ENCODE results near the gene RAPGEF6.
"Not testable (repeated sequence)": the region's sequence is repeated elsewhere in the genome, so short reads cannot be mapped to it uniquely, and the experiment has no call there.

RAPGEF6 gene

DNA sequence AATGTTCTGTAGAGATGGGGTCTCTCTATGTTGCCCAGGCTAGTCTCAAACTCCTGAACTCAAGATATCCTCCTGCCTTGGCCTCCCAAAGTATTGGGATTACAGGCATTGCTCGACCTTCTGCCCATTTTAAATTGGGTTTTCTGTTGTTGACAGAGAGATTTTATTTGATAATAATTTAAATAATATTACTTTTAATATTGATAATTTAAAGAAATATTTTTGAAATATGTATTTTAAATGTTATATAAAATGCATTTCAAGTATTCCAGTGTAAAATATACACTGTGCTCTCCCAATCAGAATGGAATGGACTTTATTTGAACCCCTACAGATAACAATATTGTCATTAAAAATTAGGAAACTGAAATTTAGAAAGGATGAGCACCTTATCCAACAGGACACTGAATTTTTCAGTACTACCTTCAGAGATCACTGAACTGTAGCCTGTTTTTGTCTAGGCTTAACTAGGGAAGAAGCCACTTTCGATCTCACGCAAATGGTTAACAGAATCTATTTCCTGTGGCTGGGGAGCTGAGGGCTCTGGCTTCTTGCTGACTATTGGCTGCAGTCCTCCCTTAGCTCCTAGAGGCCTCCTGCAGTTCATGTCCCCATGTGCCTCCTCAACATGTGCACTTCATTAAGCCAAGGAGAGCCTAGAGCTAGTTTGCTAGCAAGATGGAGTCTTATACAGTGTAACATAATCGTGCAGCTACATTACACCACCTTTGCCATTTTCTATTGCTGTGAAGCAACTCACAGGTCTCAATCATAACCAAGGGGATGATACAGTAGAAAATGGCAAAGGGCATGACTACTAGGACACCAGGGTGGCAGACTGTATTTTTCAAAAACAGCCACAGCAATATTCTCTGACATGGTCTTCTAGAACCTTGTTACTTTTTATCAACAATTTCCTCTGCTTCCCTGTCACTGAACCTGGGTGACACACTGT, 221.1 kb downstream of the RAPGEF6 start:
- DNase-seq (ENCODE audit: low spot score), result no peak
- CTCF ChIA-PET, result no interaction called here
- no peak for TF ChIP-seq CTCF (conservative IDR thresholded peaks at IDR 0.05; ENCODE audit: low read depth)
- H3K27ac ChIP-seq, result no peak overlapping the region
- POLR2A ChIA-PET (ENCODE audit: low non-redundant PET), result no interaction called here

GRCh38 chr5:131406975-131407638, 227.9 kb downstream of the RAPGEF6 start:
- POLR2A ChIA-PET (ENCODE audit: low non-redundant PET), result no interaction called here
- DNase-seq (ENCODE audit: low spot score), result no peak
- TF ChIP-seq CTCF (conservative IDR thresholded peaks at IDR 0.05; ENCODE audit: low read depth), result no peak
- H3K27ac ChIP-seq, result no peak overlapping the region
- CTCF ChIA-PET, result no interaction called here

- no peak for TF ChIP-seq CTCF (conservative IDR thresholded peaks at IDR 0.05; ENCODE audit: low read depth)
- no peak overlapping the region for H3K27ac ChIP-seq
- ChIA-PET POLR2A (ENCODE audit: low non-redundant PET) (no interaction called here), CTCF (interaction anchor here (0.7 kb wide), 2 partner anchors 10 to 23 kb away, joined by 4 read pairs; no protein-coding TSS in a partner anchor)
- DNase-seq (ENCODE audit: low spot score), result no peak
Measured at GRCh38 chr5:131406076-131406475, 229.0 kb downstream of the RAPGEF6 start.

DNA sequence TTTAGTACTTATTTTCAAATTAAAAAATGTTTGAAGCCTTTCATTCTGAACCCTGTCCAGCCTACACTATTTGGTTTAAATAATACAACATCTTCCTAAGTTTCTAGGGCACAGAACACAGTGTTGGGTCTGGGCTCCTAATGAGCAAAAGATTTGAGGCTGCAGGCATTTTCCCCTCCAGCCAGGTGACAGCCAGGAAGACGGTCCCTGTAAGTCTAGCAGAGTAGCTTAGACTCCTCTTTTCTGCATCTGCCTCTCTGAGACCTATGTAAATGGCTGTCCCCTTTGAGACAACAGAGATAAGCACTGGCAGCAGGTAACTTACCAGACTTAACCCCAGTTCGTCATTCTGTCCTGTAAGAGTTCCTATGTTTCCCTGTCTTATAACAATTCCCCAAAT, 229.4 kb downstream of the RAPGEF6 start:
- ChIA-PET CTCF (interaction anchor here (0.7 kb wide), 1 partner anchor 23 kb away, joined by 4 read pairs; no protein-coding TSS in a partner anchor), POLR2A (ENCODE audit: low non-redundant PET) (no interaction called here)
- no peak for DNase-seq (ENCODE audit: low spot score)
- no peak overlapping the region for H3K27ac ChIP-seq
- no peak for TF ChIP-seq CTCF (conservative IDR thresholded peaks at IDR 0.05; ENCODE audit: low read depth)

GRCh38 chr5:131400585-131400984, 234.4 kb downstream of the RAPGEF6 start:
- DNase-seq (ENCODE audit: low spot score), result no peak
- no peak for TF ChIP-seq CTCF (conservative IDR thresholded peaks at IDR 0.05; ENCODE audit: low read depth)
- CTCF ChIA-PET, result interaction anchor here (0.6 kb wide), 1 partner anchor 1047 kb away, joined by 3 read pairs; no protein-coding TSS in a partner anchor
- no peak overlapping the region for H3K27ac ChIP-seq
- POLR2A ChIA-PET (ENCODE audit: low non-redundant PET), result no interaction called here

DNA sequence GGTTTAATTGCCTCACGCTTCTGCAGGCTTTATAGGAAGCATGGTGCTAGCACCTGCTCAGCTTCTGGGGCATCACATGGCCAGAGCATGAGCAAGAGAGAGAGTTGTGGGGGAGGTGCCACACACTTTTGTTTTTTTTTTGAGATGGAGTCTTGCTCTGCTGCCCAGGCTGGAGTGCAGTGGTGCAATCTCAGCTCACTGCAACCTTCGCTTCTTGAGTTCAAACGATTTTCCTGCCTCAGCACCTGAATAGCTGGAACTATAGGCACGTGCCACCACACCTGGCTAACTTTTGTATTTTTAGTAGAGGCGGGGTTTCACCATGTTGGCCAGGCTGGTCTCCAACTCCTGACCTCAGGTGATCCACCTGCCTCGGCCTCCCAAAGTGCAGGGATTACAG, 236.0 kb downstream of the RAPGEF6 start:
- DNase-seq (ENCODE audit: low spot score); CTCF ChIA-PET; H3K27ac ChIP-seq; POLR2A ChIA-PET (ENCODE audit: low non-redundant PET): not testable (repeated sequence)

Measured in RWPE1 (cell line).